ENCODE results near the gene HYAL1.

DNA sequence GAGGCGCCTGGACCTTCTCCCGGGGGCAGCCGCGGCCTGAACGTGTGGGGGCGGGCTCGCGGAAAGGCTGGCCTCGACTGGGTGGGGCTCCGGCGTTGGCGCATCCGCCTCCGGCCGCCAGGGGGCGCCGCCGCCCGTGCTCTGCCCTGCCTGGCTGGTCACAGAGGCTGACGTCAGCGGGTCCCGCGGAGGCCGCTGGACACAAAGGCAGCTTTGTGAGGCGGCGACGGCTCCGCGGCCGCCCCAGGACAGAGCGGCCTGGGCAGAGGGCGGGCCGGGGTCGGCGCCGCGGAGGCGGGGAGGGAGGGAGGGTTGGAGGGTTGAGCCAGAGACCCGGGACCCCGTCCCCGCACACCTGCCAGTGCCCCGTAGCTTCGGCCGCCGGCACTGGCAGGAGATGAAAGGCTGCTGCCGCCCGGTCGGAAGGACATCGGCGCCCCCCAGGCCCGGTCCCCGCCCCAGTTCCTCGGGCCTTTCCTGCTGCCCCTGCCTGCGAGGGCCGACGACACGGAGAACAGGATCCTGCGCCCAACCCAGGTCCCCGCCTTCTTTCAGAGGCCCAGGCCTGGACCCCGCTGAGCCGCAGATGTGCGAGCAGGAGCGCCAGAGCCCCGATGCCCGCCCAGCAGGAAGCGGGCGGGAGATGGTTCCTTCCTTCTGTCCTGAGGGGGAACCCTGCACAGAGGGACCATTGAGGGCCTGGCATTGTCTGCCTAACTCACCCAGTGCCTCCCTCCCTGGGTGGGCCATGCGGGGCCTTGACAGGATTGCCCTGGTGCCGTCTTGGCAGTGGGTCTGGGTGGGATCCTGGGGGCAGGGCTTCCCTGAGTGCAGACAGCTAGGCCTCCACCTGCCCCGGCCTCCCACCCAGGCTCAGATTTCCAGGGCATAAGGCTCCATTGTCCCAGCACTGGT is 43.1 kb downstream of the HYAL1 start:
- TF ChIP-seq YY1 (IDR thresholded peaks at IDR 0.05; ENCODE audit: insufficient read depth, insufficient read length) (no peak), SUZ12 (IDR thresholded peaks at IDR 0.05; ENCODE audit: extremely low read depth, insufficient read depth, insufficient read length) (no peak)

Data from NT2/D1 (cell line).